Effector CD8-positive, alpha-beta T cell (primary cell): ENCODE data around the gene DUSP9.

Experiments
- DNase-seq: peaks from one replicate; lab custom pipeline; 2025; lab: John Stamatoyannopoulos, UW

DUSP9 gene

DNA sequence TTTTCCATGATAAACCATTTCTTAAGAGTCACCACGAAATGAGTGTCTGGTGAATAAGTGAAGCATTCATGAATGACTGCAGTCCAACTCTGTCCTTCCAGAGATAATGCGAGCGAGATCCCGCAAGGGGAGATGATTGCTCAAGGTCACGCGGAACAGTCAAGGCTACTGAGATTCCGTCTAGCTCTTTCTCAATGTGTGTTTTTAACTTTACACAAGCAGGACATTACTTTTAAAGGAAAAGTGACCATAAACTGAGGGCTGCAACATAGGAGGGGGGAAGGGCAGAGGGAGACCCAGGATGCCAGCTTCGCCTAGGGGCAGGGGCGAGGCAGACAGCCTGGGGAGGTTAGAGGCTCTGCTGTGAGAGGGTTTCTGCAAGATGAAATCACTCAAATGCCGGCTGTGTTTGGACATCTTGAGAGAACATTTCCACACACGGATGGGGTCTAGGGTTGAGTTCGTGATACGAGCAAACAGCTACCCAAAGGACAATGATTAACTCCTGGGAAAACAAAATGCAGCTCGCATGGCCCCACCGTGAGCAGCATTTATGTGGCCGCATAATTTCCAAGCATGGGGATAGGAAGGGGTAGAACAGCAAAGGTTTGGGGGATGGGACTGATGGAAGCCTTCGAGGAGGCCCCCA is 24.2 kb upstream of the DUSP9 start:
- no peak for DNase-seq

DNA sequence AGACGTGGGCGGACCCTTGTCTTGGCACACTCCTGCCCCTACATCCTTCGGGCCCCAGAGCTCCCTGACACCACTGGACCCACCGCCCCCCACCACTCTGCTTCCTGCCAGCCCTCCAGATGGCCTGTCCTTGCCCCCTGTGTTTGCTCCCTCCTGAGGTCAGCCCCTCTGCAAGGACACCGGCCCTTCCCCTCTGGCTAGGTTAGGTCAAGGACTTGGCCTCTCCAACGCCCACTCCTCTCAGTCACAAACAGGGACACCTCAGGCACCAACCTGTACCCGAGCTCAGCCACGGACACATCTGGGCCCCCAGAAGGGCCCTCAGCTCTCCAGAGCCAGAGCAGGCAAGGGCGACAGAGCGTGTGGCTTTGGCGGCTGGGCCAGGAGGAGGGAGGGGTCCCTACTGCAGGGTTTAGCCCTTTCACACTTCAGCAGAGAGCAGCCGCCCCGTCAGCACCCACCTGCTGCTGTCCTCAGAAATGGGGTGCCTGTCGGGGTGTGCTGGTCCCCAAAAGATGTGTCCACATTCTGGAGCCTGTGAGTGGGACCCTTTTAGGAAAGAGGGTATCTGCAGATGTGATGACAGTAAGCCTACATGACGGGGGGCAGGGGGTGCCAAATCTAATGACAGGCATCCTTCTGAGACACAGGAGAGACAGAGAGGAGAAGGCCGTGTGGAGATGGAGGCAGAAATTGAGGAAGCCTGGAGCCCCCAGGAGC is 23.5 kb upstream of the DUSP9 start:
- no peak for DNase-seq

DNA sequence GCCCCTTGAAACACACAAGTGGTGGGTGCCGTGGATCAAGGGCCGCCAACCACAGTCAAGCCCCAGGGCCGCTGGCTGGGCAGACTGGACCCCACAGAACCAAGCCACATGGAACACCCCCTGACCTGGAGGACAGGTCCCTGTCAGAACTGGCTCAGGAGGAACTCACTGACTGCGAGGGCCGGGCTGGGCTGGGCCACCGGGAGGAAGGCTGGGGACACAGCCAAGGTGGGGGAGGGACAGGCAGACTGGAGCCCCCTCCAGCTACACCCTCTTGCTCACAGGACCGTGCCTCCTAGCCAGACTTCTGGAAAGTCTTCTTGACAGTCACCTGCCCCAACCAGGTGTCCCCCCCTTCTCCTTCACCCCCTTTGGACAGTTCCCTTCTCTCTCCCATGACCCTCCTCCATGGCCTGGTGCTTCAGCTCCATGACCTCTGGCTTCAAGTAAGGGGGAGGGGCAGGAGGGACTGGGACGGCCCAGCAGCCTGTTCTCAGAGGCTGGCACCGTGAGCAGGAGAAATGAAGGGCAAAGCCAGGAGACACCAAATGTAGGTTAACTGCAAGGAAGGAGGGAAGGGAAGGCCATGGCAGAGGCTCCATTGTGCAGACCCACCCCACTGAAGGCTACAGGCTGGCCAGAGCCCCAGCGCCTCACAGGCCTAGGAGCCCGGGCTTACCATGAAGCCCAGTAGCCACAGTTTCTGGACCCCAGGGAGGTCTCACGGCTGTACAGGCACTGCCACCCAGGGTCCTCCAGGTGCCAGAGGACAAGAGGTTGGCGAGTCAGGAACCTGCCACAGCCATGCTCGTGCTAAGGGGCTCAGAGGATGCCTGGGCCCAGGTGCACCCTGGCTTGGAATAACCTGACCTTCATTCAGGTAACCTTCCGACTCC is 22.6 kb upstream of the DUSP9 start:
- no peak for DNase-seq

DNA sequence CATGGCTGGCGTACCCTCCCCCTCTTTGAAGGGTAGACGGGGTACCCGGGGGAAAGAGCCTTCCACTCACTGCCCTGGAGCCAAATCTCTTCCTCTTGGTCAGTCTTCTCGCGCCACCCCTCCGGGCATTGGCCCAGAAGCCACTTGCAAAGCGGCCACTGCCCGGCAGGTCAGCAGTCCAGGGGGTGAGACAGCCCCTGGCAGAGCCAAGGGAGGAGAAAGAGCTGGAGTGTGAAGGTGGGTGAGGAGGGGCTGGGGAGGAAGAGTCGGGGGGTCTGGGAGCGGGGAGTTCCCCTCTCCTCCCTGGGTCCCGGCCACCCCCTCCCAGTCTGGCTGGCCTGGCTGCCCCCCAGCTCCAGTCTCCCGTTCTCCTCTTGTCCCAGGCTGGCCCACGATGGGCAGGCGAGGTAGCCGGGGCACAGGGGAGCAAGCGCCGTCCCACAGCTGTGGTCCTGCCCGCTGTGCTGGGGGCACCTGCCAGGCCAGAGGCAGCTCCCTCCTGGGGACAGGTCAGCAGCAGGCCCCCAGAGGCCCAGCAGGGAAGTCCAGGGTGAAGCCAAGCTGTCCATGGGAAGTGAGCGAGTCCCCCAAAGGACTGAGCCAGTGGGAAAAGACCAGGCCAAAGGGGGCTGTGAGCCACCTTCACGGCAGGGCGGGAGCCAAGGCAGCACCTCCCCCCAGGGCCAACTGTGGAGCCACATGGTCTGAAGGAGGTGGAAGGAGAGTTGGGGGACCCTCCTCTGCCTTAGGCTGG is 21.6 kb upstream of the DUSP9 start:
- DNase-seq: no peak

DNA sequence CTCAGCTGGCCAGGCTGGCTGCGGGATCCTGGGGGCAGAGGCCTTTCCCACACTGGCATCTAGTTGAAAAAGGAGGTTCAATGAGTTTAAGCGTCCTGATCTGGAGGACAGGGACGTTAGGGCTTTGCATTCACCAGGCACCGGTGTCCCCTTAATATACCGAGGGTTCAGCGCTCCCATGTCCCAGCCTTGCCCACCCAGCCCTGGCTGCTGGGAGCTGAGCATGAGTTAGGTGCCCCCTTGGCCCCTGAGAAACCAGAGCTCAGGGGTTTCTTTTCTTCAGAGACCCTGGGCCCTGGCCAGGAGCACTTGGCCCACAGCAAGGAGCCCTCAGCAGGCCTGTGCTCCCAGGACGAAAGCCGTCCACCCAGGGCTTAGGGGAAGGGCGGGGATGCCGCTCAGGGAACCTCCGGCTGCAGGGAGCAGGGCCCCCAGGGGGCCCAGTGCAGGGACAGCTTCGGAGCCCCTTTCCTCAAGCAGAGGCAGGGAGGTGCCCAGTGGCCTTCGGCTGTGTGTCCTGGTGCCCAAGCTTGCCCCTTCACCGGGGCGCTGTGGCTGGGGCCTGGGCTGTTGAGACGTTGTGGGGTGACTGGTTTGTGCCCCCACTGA is 20.9 kb upstream of the DUSP9 start:
- DNase-seq: no peak

DNA sequence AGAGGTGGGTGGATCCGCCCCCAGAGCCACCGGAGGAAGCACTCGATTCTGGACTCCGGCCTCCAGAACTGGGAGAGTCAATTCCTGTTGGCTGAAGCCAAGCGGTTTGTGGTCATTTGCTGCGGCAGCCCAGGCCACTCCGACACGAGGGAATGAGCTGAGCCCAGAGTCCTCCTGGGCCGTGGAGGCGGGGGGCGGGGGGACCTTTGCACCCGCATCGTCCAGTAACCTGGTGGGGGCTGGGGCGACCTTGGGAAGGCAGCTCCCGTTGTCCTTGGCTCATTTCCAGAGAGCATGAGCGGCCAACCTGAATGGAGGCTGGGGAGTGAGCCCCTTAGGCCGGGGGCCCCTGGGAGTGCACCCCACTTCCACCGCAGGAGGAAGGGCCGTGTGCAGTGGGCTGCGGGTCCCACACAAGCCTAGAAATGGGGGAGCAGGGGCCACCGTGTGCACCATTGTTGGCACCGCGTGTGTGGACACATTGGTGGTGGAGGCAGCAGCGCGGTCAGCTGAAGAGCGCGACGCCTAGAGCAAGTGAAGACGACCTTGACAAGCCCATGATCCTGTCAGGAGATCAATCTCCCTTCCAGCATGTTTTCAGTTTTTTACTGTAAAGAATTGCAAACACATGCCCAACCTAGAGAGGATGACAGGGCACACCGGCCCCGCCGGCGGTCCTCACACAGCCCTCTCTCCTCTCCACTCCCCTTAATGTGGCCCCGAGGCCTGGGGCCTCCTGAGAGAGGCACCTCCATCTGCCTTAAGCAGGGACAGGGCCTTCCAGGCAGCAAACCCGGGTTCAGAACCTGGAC is 19.9 kb upstream of the DUSP9 start:
- no peak for DNase-seq

DNA sequence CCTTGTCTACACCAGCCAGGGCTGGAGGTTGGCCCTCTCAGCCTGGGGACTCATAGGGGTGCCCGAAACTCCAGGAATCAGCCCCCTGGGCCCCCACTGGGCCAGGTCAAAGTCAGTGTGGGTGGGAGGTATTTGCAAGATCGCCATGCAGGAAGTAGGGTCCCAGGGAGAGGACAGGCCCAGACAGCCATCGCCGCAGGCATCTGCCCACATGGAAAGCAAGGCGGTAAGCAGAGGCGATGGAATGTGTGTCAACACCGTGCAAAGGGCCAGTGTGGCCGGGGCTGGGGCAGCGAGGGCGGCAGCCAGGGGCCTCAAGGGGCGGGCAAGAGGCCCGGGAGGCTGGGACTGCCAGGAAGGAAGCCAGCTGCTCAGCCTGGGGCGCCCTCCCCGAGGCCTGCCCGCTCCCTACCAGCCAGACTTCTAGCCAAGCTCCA is 19.3 kb upstream of the DUSP9 start:
- DNase-seq: no peak

DNA sequence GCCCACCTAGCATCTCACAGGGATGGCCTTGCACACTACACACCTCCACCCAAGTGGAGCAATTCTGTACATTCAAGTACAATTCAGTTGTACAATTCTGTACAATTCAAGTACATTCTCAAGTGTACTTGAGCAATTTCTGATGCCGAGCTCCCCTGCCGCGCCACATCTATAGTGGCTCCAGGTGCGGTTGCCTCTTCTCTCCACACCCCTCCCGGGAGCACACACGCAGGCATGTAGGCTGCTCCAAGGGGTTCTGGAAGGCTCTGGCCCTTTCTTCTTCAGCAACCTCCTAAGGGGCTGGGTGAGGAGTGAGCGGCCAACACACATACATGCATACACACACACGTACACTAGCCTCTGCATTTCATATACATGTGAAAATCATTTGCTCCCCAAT is 18.9 kb upstream of the DUSP9 start:
- DNase-seq: no peak

DNA sequence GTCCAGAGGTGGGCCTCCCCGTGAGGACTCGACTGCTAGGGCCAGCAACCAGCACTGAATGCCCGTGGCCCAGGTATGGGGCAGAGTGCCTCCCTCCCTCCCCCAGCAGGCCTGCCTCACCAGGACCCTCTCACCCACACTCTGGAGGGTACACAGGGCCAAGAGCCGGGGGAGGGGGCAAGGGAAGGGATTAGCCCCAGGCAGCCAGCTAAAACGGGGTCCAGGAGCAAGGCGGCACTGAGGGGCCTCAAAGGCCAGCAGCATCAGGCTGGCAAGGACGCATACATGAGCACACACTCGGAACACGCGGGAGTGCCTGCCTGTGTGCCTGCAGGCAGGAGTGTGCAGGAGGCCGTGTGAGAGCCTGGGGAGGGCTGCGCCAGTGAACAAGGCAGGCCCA is 18.3 kb upstream of the DUSP9 start:
- DNase-seq: no peak

DNA sequence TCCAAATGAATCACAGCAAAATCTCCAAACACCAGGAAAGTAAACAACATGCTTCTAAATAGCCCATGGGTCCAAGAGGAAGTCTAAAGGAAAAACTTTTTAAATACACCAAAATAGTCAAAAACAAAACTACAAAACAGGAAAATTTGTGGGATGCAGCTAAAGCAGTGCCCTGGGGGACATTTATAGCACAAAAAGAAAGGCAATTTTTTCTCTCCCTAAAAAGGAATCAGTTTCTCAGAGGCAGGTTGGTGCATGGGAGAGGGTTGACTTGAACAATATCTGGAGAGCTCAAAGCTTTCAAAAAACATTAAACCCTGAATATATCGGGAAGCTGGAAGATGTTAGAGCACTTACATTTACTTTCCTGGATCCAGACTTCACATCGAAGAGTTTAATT is 15.7 kb upstream of the DUSP9 start:
- no peak for DNase-seq

DNA sequence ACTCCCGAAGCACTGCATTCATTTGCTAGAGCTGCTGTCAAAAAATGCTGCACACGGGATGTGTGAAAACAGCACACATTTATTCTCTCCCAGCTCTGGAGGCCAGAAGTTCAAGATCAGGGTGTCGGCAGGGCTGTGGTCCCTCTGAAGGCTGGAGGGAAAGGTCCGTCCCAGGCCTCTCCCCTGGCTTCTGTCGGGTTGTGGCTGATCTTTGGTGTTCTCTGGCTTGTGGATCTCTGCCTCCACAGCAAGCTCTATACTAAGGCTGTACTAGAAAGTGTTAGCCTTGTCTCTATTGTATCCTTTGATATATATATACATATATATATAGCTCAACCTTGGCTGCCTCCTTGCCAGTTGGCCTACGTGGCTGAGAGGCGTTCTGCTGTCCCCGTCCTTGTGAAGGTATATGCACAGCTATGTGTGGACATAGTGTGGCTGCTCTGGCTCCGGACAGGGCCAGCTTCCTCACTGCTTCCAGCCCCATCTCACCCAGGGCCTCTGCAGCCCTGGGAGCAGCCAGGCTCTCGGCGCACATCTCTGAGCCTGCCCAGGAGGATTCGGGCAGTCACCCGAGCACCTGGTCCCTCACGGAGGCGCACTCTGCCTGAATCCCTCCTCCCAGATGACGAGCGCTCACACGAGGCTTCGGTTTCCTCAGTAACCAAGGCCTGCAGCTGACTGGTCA is 15.0 kb upstream of the DUSP9 start:
- DNase-seq: no peak

DNA sequence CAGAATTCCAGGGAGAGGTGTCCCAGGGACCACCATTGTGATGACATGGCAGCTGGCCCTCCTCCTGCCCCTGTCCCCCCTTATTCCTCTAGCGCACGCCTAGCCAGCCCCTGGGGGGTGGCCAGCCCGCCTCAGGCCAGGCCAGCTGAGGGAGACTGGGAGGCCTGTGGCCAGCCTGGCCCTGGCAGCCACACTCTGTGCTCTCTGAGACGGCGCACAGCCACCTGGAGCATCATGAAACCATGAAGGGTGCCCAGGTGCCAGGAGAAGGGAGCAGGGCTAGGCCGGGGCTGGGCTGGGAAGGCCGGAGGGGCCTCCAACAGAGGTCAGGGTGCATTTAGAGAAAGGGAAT is 14.4 kb upstream of the DUSP9 start:
- no peak for DNase-seq

DNA sequence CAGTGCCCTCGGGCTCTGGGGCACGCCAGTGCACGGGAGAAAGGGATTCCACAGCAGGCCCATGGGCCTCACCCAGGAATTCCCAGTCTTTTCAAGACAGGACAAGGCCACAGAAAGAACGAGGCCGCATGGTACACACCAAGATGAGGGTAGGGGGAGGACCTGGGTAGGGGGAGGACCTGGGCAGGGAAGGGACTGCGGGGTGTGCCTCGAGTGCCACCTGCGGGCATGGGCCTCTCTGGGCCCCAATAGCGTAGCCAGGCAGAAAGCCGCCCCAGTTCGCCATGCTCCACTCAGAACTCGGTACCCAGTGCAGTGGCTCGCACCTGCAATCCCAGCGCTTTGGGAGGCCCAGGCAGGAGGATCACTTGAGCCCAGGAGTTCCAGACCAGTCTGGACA is 14.0 kb upstream of the DUSP9 start:
- no peak for DNase-seq

DNA sequence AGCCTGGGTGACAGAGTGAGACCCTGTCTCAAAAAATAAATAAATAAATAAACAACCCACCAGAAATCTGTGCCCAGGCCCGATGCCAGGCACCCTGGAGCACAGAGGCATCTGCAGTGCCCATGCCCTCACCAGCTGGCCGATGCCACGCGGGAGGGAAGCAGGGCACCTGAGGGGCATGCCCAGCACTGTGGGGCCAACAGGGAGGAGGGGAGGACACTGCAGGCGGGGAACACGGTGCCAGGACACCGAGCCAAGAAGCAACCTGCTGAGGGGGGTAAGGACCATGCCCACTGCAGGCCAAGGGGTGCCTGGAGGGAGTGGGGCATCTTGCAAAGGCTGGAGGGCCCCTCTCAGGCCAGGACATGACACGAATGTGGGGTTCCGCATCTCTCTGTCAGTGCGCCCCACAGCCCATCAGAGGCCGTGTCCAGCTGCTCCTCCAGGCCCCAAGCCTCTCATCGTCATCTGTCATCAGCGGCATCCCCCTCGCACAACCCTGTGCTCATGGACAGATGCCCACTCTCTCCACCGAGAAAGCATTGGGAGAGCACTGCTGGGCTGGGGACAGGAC is 13.3 kb upstream of the DUSP9 start:
- no peak for DNase-seq

DNA sequence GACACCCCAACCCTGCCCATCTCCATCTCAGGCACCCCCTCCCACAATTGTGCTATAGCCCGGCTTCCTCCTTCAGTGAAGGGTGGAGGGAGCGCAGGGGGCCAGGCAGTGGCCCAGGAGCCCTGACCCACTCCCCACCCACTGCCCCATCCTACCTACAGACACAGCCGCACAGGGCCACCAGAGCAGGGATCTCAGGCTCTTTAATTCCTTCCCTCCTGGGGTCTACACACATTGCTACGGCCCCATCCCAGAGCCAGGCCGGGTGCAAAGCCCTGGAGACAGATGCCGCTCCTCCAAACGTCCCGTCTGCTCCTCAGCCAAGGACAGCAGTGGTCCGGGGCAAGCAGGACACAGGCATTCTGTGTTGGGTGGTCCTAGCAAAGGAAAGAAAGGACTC is 12.8 kb upstream of the DUSP9 start:
- DNase-seq: no peak

DNA sequence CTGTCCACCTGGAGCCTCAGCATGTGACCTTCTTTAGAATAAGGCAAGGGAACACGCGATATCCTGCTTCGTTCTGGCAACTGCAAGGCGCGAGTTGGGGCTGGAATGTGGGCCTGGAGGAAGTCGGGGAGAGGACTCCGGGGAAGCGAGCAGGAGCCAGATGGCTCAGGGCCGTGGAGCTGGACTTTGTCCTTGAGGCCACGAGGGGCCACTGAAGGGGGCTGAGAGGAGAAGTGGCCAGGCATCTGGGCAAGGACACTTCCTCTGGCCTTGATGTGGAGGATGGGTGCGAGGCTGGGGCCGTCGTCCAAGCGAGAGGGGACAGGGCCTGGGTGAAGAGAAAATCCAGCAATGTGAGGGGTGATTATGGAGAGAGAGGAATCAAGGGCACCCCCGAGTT is 12.2 kb upstream of the DUSP9 start:
- DNase-seq: no peak

DNA sequence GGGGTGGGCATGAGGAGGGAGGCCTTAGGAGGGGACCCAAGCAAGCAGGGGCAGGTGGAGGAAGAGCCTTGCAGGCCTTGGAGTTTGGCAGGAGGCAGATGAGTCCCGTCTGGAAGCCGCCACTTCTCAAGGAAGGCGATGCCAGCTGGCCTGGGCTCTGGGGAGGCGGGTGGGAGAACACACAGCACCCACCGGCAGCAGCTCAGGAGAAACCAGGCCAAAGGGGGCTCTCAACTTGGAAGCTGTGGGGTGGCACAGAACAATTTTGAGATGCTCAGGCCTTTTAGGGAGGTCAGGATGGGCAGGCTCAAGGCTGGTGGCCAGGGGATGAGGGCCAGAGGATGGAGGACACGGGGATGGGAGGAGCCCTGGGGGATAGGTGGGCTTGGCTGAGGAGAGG is 11.6 kb upstream of the DUSP9 start:
- DNase-seq: no peak

DNA sequence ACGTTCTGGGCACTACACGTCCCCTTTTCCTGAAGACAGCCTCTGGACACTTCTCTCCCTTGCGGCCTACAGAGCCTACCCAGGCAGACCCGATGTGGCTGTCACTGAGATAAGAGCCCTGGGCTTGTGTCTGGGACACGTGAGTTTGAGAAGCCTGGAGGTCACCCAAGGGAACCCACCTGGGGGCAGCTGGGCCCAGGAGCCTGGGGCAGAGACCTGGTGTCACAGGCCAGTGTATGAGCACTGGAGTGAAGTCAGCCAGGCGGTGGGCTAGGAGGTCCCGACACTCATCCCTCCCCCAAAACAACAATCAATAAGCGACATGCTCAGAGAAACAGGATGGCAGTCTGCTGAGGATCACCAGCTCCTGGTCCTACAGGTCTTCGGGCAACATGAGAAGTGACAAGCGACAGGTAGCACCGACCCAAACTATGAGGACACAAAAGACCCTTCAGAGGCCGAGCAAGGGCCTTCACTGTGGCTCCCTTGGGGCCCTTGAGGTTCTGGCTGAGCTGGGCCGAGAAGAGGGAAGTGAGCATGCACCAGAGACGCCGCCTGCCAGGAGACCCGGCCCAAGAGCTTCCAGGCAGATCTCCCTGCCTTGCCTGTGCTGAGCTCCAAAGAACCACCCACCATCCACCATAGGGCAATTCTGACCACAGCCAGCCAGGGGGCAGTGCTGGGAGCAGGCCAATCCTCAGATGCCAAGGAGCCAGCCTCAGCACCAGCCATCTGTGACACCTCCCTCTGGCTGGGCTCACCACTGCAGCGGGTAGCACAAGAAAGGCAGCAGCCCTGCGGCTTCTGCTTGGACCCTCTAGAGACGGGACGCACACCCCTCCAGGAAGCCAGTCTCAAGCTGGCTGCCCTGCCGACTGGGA is 11.0 kb upstream of the DUSP9 start:
- no peak for DNase-seq

DNA sequence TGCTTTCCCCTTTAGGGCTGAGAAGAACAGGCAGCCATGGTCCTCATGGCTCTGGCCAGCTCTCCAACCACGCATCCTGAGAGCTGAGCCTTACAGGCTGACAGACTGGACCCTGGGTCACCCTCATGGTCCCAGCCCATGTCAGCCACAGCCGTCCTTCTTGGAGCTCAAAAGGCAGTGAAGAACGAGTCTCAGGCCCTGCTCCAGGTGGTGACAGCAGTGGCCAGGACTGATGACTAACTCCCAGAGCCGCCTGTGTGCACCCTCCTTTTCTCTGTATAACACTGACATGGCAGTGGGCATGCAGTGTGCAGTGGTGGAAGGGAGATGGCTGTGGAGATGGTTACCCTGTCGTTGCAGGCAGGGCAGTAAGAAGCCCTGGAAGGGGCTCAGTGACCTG is 10.3 kb upstream of the DUSP9 start:
- DNase-seq: no peak
